Uterus (tissue), 4 donors: ENCODE results near the gene NRDE2. TPM values are rescaled to one million over a fixed set of nuclear protein-coding genes. Genes with fewer than 3 reads are reported as not detected.
"Not testable (repeated sequence)": the region's sequence is repeated elsewhere in the genome, so short reads cannot be mapped to it uniquely, and the experiment has no call there.

Experiments used
- DNase-seq, 2 donors: peaks; one replicate each; pipeline ENCODE4 v3.0.0-alpha.2; 2019 to 2020
- H3K27ac ChIP-seq, 2 donors: fragments of 200-600 bp; sonication (generic); 1 replicate in 1 of 2; 2 replicates in 1 of 2; pipeline ENCODE4 v1.5.1; 2016 to 2018
- H3K27me3 ChIP-seq, 2 donors: fragments of 200-600 bp; sonication (generic); one replicate each; pipeline ENCODE4 v1.5.1; 2018 to 2019; ENCODE audit warnings: control low read depth in 1 of 2
- H3K36me3 ChIP-seq, 2 donors: fragments of 200-600 bp; sonication (generic); one replicate each; pipeline ENCODE4 v1.5.1; 2019; ENCODE audit warnings: control low read depth in 1 of 2
- H3K4me1 ChIP-seq, 2 donors: fragments of 200-600 bp; sonication (generic); one replicate each; pipeline ENCODE4 v1.5.1; 2018 to 2019; ENCODE audit warnings: control low read depth in 1 of 2
- H3K4me3 ChIP-seq, 2 donors: fragments of 200-600 bp; sonication (generic); 1 replicate in 1 of 2; 2 replicates in 1 of 2; pipeline ENCODE4 v1.5.1; 2018 to 2019; ENCODE audit warnings: mild to moderate bottlenecking in 1 of 2
- H3K9me3 ChIP-seq, 2 donors: fragments of 200-600 bp; sonication (generic); one replicate each; pipeline ENCODE4 v1.5.1; 2019; ENCODE audit warnings: control low read depth in 1 of 2
- POLR2A ChIP-seq, 2 donors: fragments of 450-650 bp; IDR thresholded peaks; one replicate each; pipeline ENCODE4 v1.6.1; 2016; ENCODE audit warnings: antibody characterized with exemption in 2 of 2, mild to moderate bottlenecking in 1 of 2, moderate library complexity in 1 of 2
- intact Hi-C: fragments of 100-400 bp; cut with DNase I; formaldehyde crosslinking; loops from one replicate; pipeline ENCODE4 v1.15.1; 2023; ENCODE audit warnings: low total_unique reads
- total RNA-seq, 4 donors: library from RNA; depleted of rRNA in 3 of 4; stranded (reverse); fragments of >200 nt in 3 of 4; gene quantifications; one replicate each; pipeline versions ENCODE4 v1.1.0 to v1.2.4, GENCODE V29; 2014 to 2023
- TF ChIP-seq, protein P1 (sequence below), 4 experiments: fragments of 200-600 bp in 2 of 4; fragments of 450-650 bp in 2 of 4; sonication (generic) in 2 of 4; IDR thresholded peaks; one replicate each; pipeline ENCODE4 v1.5.1; 2016 to 2019; ENCODE audit warnings: antibody characterized with exemption in 4 of 4, mild to moderate bottlenecking in 2 of 4, moderate library complexity in 1 of 4
- donor health status: DM: yes; HTN: yes; CAD: no.

The NRDE2 gene
- total RNA-seq, 4 donors from 2014 or later = 2.1 to 31.1 (median 27.0) TPM

DNA sequence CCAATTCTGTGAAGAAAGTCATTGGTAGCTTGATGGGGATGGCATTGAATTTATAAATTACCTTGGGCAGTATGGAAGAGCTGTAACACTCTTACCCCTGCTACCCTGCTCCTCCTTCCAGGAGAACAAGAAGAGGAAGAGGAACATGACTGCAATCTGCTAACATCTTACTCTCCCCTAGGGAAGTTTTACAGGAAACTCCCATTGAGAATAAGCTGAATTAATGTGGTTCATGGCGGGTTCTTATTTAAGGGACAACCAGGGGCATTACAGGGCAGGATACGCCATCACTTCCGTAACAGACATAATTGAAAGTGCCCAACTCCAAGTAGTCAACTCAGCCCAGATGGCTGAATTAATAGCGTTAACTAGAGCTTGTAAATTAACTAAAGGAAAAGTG, 84.8 kb downstream of the NRDE2 start:
- H3K27me3 ChIP-seq = no peaks in the 10 kb centered on the region
- DNase-seq = no peak
- H3K4me1 ChIP-seq = no peaks in the 10 kb centered on the region
- TF ChIP-seq POLR2A (IDR thresholded peaks at IDR 0.05) = no peak
- TF ChIP-seq, protein P1, sequence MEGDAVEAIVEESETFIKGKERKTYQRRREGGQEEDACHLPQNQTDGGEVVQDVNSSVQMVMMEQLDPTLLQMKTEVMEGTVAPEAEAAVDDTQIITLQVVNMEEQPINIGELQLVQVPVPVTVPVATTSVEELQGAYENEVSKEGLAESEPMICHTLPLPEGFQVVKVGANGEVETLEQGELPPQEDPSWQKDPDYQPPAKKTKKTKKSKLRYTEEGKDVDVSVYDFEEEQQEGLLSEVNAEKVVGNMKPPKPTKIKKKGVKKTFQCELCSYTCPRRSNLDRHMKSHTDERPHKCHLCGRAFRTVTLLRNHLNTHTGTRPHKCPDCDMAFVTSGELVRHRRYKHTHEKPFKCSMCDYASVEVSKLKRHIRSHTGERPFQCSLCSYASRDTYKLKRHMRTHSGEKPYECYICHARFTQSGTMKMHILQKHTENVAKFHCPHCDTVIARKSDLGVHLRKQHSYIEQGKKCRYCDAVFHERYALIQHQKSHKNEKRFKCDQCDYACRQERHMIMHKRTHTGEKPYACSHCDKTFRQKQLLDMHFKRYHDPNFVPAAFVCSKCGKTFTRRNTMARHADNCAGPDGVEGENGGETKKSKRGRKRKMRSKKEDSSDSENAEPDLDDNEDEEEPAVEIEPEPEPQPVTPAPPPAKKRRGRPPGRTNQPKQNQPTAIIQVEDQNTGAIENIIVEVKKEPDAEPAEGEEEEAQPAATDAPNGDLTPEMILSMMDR (IDR thresholded peaks at IDR 0.05) = no peak
- intact Hi-C loops = no loop called here
- H3K36me3 ChIP-seq = no peaks in the 10 kb centered on the region
- no peak overlapping the region for H3K4me3 ChIP-seq
- no peaks in the 10 kb centered on the region for H3K9me3 ChIP-seq
- H3K27ac ChIP-seq = no peak overlapping the region

DNA sequence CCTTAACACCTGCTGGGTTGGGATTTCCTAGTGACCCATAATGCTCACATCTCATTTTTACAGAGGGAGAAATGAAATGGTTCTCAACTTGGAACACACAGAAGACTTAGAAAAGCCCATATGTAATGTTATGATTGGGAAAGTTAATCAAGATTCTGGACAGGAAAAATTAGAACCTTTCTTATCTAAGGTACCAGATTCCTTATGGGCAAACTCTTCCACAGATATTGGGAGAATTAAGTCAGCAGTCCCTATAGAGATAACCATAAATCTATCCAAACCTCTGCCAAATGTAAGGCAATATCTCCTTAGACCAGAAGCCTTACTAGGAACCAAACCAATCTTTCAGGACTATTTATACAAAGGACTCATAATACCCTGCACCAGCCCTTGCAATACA, 89.3 kb downstream of the NRDE2 start:
- DNase-seq = no peak
- peaks cover 0 to 15% of the 10 kb centered on the region in 2 donors for H3K9me3 ChIP-seq
- H3K27ac ChIP-seq = no peak overlapping the region

DNA sequence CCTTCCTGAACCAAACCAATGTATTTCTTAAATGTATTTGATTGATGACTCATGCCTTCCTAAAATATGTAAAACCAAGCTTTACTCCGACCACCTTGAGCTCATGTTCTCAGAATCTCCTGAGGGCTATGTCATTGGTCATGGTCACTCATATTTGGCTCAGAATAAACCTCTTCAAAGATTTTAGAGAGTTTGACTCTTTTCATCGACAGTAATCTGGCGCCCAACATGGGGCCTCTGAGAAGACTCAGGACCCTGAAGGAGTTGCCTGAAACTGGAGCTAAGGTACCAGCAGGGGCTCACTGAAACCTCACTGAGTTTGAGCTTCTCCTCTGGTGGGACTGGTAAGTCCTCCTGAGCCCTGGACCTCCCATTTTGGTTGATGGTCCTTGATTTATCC, 92.6 kb downstream of the NRDE2 start:
- no peak overlapping the region for H3K27ac ChIP-seq
- TF ChIP-seq, protein P1 (IDR thresholded peaks at IDR 0.05) = no peak
- no peak for TF ChIP-seq POLR2A (IDR thresholded peaks at IDR 0.05)
- H3K27me3 ChIP-seq = no peaks in the 10 kb centered on the region
- H3K9me3 ChIP-seq = peaks cover 0 to 15% of the 10 kb centered on the region in 2 donors
- H3K4me1 ChIP-seq = no peaks in the 10 kb centered on the region
- intact Hi-C loops = no loop called here
- no peak overlapping the region for H3K4me3 ChIP-seq
- no peak for DNase-seq
- H3K36me3 ChIP-seq = no peaks in the 10 kb centered on the region

More for the DNA sequence above, 89.3 kb downstream of the NRDE2 start:
- no peak for TF ChIP-seq POLR2A (IDR thresholded peaks at IDR 0.05)
- TF ChIP-seq, protein P1 (IDR thresholded peaks at IDR 0.05) = no peak
- intact Hi-C loops = no loop called here
- Histone ChIP-seq H3K27me3 (no peaks in the 10 kb centered on the region), H3K36me3 (no peaks in the 10 kb centered on the region), H3K4me3 (no peak overlapping the region), H3K4me1 (no peaks in the 10 kb centered on the region)

DNA sequence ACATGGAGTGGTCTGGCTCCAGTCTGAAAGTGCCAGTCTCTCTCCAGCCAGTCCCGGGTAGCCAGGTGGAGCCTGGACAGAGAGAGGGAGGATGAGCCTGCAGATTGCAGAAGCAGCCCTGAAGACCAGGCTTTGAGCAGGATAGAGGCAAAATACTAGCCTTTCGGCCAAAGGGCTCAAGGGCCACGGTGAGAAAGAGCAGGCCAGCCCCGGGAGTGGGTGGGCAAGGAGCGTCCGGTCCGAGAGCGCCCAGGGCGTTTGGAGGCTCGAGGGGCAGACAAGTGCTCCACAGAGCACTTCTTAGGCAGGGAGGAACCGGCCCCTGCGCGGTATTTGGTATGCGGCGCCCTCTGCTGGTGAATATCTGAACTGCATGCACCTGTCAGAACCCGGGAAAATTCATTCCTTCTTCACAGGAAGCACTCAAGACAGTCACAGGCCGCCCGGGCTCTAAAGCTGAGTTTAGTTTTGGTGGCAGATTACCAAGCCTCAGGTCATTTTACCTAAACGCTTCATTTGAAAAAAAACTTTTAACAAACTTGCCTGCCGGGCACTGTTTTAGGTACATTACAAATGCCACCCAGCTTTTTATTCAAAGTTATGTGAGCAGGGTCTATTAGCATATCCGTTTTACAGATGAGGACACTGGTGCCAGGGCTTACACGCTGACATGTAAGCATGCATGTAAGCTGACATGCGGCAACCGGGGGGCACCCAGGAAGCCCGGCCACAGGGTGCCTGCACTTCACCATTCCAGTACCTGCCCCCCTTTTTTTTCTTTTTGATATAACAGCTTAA, 96.4 kb downstream of the NRDE2 start:
- DNase-seq = peak in 1 of 2 donors; percentile 23
- H3K9me3 ChIP-seq = peaks cover 0 to 15% of the 10 kb centered on the region in 2 donors
- H3K36me3 ChIP-seq = no peaks in the 10 kb centered on the region
- TF ChIP-seq, protein P1 (IDR thresholded peaks at IDR 0.05) = peak; percentile 43 to 50 (median 48)
- TF ChIP-seq POLR2A (IDR thresholded peaks at IDR 0.05) = no peak
- H3K27ac ChIP-seq = no peak overlapping the region
- no peak overlapping the region for H3K4me3 ChIP-seq
- no peaks in the 10 kb centered on the region for H3K27me3 ChIP-seq
- intact Hi-C loops = no loop called here
- no peaks in the 10 kb centered on the region for H3K4me1 ChIP-seq

DNA sequence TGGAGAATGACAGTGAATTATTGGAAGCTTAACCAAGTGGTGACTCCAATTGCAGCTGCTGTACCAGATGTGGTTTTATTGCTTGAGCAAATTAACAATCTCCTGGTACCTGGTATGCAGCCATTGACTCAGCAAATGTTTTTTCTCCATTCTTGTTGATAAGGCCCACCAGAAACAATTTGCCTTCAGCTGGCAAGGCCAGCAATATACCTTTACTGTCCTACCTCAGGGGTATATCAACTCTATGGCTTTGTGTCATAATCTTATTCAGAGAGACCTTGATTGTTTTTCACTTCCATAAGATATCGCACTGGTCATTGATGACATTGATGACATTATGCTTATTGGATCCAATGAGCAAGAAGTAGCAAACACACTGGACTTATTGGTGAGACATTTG, 101.8 kb downstream of the NRDE2 start:
- H3K9me3 ChIP-seq, H3K36me3 ChIP-seq, H3K4me1 ChIP-seq, intact Hi-C loops, DNase-seq, H3K27me3 ChIP-seq, H3K4me3 ChIP-seq, H3K27ac ChIP-seq: not testable (repeated sequence)
